Hepatocyte (in vitro differentiated cells): ENCODE results near the gene DLG2. TPM values are rescaled to one million over a fixed set of nuclear protein-coding genes. Genes with fewer than 3 reads are reported as not detected.

ENCODE experiments used
- DNase-seq: peaks from one replicate; pipeline ENCODE4 v3.0.0-alpha.2; 2016; ENCODE audit warnings: low spot score
- H2AFZ ChIP-seq: fragments of 200-600 bp; sonication (generic); 2 replicates; pipeline ENCODE4 v1.6.0; 2016; ENCODE audit warnings: antibody characterized with exemption, mild to moderate bottlenecking
- H3K27ac ChIP-seq: fragments of 200-600 bp; sonication (generic); 2 replicates; pipeline ENCODE4 v1.5.1; 2016; ENCODE audit warnings: mild to moderate bottlenecking
- H3K27me3 ChIP-seq: fragments of 200-600 bp; sonication (generic); 2 replicates; pipeline ENCODE4 v1.6.1; 2016
- H3K36me3 ChIP-seq: fragments of 200-600 bp; sonication (generic); replicated peaks from 2 replicates; pipeline ENCODE4 v1.5.1; 2016; ENCODE audit warnings: low read depth; ENCODE audit not compliant: insufficient read depth
- H3K4me1 ChIP-seq: fragments of 200-600 bp; sonication (generic); 2 replicates; pipeline ENCODE4 v1.5.1; 2016; ENCODE audit warnings: mild to moderate bottlenecking, moderate library complexity; ENCODE audit not compliant: insufficient read depth
- H3K4me2 ChIP-seq: fragments of 200-600 bp; sonication (generic); 2 replicates; pipeline ENCODE4 v1.6.0; 2016
- H3K4me3 ChIP-seq: fragments of 200-600 bp; sonication (generic); 2 replicates; pipeline ENCODE4 v1.5.1; 2016; ENCODE audit warnings: mild to moderate bottlenecking
- H3K79me2 ChIP-seq: fragments of 200-600 bp; sonication (generic); 2 replicates; pipeline ENCODE4 v1.6.0; 2017; ENCODE audit warnings: mild to moderate bottlenecking
- H3K9me2 ChIP-seq: fragments of 200-600 bp; sonication (generic); replicated peaks from 2 replicates; pipeline ENCODE4 v1.6.0; 2017; ENCODE audit warnings: mild to moderate bottlenecking; ENCODE audit not compliant: insufficient read depth
- H3K9me3 ChIP-seq: fragments of 200-600 bp; sonication (generic); 2 replicates; pipeline ENCODE4 v1.5.1; 2016; ENCODE audit warnings: low read depth, mild to moderate bottlenecking
- H4K20me1 ChIP-seq: fragments of 200-600 bp; sonication (generic); 2 replicates; pipeline ENCODE4 v1.6.0; 2016; ENCODE audit warnings: mild to moderate bottlenecking; ENCODE audit not compliant: insufficient read depth, poor library complexity, severe bottlenecking
- CTCF ChIP-seq: fragments of 200-600 bp; sonication (generic); IDR thresholded peaks from 2 replicates; pipeline ENCODE4 v1.5.1; 2016; ENCODE audit warnings: antibody characterized with exemption, mild to moderate bottlenecking; ENCODE audit not compliant: poor library complexity
- EZH2 ChIP-seq: fragments of 200-600 bp; sonication (generic); IDR thresholded peaks from 2 replicates; pipeline ENCODE4 v1.6.1; 2016; ENCODE audit warnings: antibody characterized with exemption, mild to moderate bottlenecking, borderline replicate concordance
- EZH2phosphoT487 ChIP-seq: fragments of 200-600 bp; sonication (generic); IDR thresholded peaks from one replicate; pipeline ENCODE4 v1.6.1; 2018; ENCODE audit warnings: antibody characterized with exemption, mild to moderate bottlenecking, low read depth, moderate library complexity; ENCODE audit not compliant: unreplicated experiment, severe bottlenecking
- WGBS: methylation state at CpG from one replicate; pipeline ENCODE4 v1.1.6; 2016; ENCODE audit warnings: low lambda C conversion rate; ENCODE audit errors: missing lambda C conversion rate; 5-methylcytosine and 5-hydroxymethylcytosine counted together
- polyA plus RNA-seq: library from polyadenylated mRNA; unstranded; fragments of >200 nt; fragmentation: Nextera tagmentation; extraction: Ambion mirVana; gene quantifications from 2 replicates; pipeline ENCODE4 v1.2.1, GENCODE V29; 2016
- total RNA-seq: library from RNA; depleted of rRNA; stranded (reverse); fragments of >200 nt; gene quantifications from 2 replicates; pipeline ENCODE4 v1.2.3, GENCODE V29; 2014

DLG2 gene
- total and polyA plus RNA-seq, 2 experiments from 2014 or later: 2.6 to 6.8 TPM

GRCh38 chr11:85088286-85088685 is 538.9 kb downstream of the DLG2 start:
- H2AFZ ChIP-seq: no peak overlapping the region
- no peak overlapping the region for H3K4me2 ChIP-seq
- no peaks in the 10 kb centered on the region for H4K20me1 ChIP-seq
- DNase-seq: no peak
- no peaks in the 10 kb centered on the region for H3K9me2 ChIP-seq
- no peak overlapping the region for H3K27ac ChIP-seq
- 63% methylated on average over 3 of the region's 3 CpGs for WGBS
- H3K79me2 ChIP-seq: no peaks in the 10 kb centered on the region
- no peaks in the 10 kb centered on the region for H3K27me3 ChIP-seq
- TF ChIP-seq CTCF (no peak), EZH2phosphoT487 (no peak), EZH2 (no peak)
- H3K36me3 ChIP-seq: no peaks in the 10 kb centered on the region
- H3K9me3 ChIP-seq: no peaks in the 10 kb centered on the region
- no peak overlapping the region for H3K4me3 ChIP-seq
- no peaks in the 10 kb centered on the region for H3K4me1 ChIP-seq

GRCh38 chr11:85086504-85087284 is 540.5 kb downstream of the DLG2 start:
- Histone ChIP-seq H3K4me1 (no peaks in the 10 kb centered on the region), H2AFZ (no peak overlapping the region), H3K9me3 (no peaks in the 10 kb centered on the region), H3K4me3 (no peak overlapping the region), H3K79me2 (no peaks in the 10 kb centered on the region), H3K27ac (no peak overlapping the region), H3K4me2 (no peak overlapping the region), H4K20me1 (no peaks in the 10 kb centered on the region), H3K27me3 (no peaks in the 10 kb centered on the region), H3K9me2 (no peaks in the 10 kb centered on the region), H3K36me3 (no peaks in the 10 kb centered on the region)
- TF ChIP-seq EZH2 (no peak), EZH2phosphoT487 (no peak), CTCF (no peak)
- no peak for DNase-seq
- WGBS: 83% methylated on average over 3 of the region's 3 CpGs

GRCh38 chr11:85076535-85077330 is 550.4 kb downstream of the DLG2 start:
- DNase-seq: no peak
- 48% methylated on average over 3 of the region's 3 CpGs for WGBS

More at GRCh38 chr11:85076535-85077330, 550.4 kb downstream of the DLG2 start:
- no peaks in the 10 kb centered on the region for H3K9me3 ChIP-seq
- H3K27ac ChIP-seq: no peak overlapping the region
- no peaks in the 10 kb centered on the region for H3K36me3 ChIP-seq
- H3K27me3 ChIP-seq: no peaks in the 10 kb centered on the region
- TF ChIP-seq EZH2phosphoT487: no peak
- TF ChIP-seq CTCF: no peak
- TF ChIP-seq EZH2: no peak
- H3K4me2 ChIP-seq: no peak overlapping the region
- no peaks in the 10 kb centered on the region for H3K9me2 ChIP-seq
- no peak overlapping the region for H2AFZ ChIP-seq
- no peaks in the 10 kb centered on the region for H3K4me1 ChIP-seq
- H3K4me3 ChIP-seq: no peak overlapping the region
- H4K20me1 ChIP-seq: no peaks in the 10 kb centered on the region
- no peaks in the 10 kb centered on the region for H3K79me2 ChIP-seq
